HL-60/S4 treated with retinoic acid at 250 ng/mL for 4 days and 3 days (cell line): Measurements from ENCODE around the gene UNC93A.

ENCODE experiments used
- in situ Hi-C: fragments of 300-500 bp; cut with MboI; formaldehyde crosslinking; loops from 2 replicates; pipeline ENCODE4 v1.7.0; 2022; ENCODE audit warnings: low sequenced_read_pairs

Gene UNC93A

DNA sequence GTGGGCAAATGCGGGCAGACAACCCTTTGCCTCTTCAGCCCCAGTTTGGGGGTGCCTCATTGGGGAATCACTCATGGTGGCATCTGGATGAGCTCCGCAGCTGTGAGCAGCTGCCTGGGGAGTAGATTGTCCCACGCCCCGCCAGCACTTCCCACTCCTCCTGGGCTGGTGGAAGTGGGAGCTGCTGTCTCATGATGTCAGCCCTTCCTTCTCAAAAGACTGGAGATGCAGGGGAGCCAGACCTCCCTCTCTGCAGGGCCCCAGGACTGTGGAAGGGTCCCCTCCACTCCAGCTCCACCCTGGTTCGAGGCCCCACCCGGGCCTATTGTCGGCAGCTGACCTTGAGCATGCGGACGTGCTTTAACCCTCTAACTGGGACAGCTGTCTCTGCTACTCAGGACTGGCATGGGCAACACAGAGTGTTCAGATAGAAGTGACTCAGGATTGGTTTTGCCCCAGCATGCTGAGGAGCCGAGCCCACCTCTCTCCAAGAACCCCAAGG lies 2.0 kb downstream of the UNC93A start:
- in situ Hi-C loops: no loop called here

- in situ Hi-C loops: no loop called here
Observed at GRCh38 chr6:167293590-167294091, 2.5 kb downstream of the UNC93A start.

DNA sequence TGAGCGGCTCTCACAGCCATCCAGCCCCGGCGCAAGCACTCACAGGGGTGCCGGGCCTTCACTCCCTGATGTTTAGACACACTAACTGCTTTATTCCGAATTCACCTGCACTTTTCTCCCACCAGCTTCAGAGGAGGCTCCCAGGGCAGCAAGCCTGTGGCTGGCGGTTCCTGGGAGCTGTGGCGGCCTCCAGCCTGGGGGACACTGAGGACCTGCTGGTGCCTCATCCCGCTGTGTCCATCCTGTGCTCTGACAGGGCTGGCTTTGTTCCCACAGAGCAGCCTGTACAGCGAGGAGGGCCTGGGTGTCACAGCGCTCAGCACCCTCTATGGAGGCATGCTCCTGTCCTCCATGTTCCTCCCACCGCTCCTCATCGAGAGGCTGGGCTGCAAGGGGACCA lies 3.1 kb downstream of the UNC93A start:
- in situ Hi-C loops: no loop called here

GRCh38 chr6:167294651-167295494 lies 3.8 kb downstream of the UNC93A start:
- in situ Hi-C loops: no loop called here

DNA sequence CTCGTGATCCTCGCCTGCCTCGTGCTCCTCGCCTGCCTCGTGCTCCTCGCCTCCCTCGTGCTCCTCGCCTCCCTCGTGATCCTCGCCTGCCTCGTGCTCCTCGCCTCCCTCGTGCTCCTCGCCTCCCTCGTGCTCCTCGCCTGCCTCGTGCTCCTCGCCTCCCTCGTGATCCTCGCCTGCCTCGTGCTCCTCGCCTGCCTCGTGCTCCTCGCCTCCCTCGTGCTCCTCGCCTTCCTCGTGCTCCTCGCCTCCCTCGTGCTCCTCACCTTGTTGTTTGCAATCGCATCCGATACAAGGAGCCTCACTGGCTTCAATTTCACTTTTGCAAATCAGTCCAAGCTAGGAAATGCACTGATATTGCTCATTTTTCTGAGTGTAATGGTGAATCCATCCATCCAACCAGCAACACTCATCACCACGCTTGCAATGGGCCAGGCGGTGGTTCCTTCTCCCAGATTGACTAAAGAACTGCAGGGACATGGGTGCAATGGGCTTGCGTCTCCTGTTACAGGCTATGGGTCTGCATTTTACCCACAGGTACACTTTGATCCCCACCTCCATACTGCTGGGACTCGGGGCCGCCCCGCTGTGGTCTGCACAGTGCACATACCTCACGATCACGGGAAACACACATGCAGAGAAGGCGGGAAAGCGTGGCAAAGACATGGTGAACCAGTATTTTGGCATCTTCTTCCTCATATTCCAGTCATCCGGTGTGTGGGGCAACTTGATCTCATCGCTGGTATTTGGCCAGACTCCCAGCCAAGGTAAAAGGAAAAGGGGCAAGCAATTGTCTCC lies 4.6 kb downstream of the UNC93A start:
- in situ Hi-C loops: no loop called here

- in situ Hi-C loops: no loop called here
Observed at GRCh38 chr6:167296293-167296690, 5.2 kb downstream of the UNC93A start.

- in situ Hi-C loops: no loop called here
Observed at GRCh38 chr6:167296902-167297301, 5.8 kb downstream of the UNC93A start.

- in situ Hi-C loops: no loop called here
Observed at GRCh38 chr6:167298127-167298526, 7.0 kb downstream of the UNC93A start.

- in situ Hi-C loops: no loop called here
Observed at GRCh38 chr6:167299641-167300308, 8.7 kb downstream of the UNC93A start.

- in situ Hi-C loops: no loop called here
Observed at GRCh38 chr6:167300902-167301777, 10.0 kb downstream of the UNC93A start.

GRCh38 chr6:167302074-167302473 lies 11.0 kb downstream of the UNC93A start:
- in situ Hi-C loops: no loop called here

DNA sequence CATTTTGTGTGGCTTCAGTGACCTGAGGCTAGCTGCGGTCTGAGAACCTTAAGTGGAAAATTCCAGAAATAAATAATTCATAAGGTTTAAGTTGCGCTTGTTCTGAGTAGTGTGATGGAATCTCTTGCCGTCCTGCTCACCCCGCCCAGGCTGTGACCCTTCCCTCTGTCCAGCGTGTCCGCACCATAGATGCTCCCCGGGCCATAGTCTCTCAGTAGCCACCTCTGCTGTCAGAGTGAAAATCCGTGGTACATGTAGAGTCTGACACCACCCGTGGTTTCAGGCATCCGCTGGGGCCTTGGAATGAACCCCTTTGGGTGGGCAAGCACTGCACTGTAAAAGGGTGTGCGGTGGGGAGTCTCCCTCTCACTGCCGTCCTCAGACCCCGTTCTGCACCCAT lies 11.7 kb downstream of the UNC93A start:
- in situ Hi-C loops: no loop called here

GRCh38 chr6:167303675-167304625 lies 12.8 kb downstream of the UNC93A start:
- in situ Hi-C loops: no loop called here

DNA sequence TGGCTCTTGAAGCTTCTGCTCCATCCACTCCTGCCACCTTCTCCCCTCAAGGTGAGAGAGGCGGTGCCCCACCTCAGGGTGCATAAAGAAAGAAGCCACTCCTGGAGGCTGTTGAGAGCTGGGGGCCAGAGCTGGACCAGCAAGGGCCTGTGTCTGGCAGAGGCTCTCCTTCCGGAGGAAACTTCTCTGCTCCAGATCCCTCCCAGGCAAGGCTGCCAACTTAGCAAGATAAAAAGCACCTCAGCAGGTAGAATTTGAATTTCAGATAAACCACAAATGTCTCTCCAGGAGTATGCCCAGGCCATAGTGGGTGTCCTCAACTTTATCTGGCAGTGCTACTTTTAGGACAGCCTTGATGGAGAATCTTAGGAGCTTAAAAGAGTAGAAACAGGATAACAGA lies 13.8 kb downstream of the UNC93A start:
- in situ Hi-C loops: no loop called here

DNA sequence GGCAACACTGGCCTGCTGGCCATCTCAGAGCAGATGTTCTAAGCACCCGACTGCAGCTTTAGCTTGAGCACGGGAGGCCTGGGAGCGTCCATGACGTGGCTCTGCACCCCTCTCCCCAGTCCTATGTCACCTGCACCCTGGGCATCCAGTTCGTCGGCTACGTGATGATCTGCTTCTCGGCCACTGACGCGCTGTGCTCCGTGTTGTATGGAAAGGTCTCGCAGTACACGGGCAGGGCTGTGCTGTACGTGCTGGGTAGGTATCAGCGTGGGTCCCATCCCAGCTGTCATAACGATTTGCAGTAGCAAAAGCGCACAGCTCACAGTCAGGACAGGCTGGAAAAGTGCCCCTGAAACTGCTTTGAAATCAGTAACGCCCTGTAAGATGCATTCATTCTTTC lies 14.7 kb downstream of the UNC93A start:
- in situ Hi-C loops: no loop called here

GRCh38 chr6:167306401-167306998 lies 15.4 kb downstream of the UNC93A start:
- in situ Hi-C loops: no loop called here

GRCh38 chr6:167307342-167307955 lies 16.3 kb downstream of the UNC93A start:
- in situ Hi-C loops: no loop called here

DNA sequence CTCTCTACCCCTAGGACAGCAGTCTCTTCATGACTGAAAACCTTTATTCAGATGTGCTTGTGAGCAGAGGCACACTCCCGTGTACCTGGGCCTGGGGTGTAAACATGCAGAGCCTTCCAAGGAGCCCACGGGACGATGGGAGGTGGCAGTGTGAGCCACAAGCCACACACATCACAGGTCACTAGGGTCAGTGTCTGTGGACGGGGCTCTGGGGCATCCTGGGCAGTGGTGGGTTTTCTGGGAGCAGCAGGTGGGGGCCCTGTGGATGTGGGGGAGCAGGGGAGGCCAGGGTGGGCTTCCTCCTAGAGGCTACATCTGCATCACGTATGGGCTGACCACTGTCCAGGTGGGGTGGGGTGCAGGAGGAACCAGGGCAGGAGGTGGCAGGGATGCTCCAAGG lies 17.1 kb downstream of the UNC93A start:
- in situ Hi-C loops: no loop called here
